H1 (cell line): ENCODE results near the gene LOC128125822.

Experiments
- CTCF ChIA-PET: fragments of 300-600 bp; sonication (Branson Sonifier 250); formaldehyde crosslinking; loops from one replicate; lab custom pipeline; 2021; ENCODE audit not compliant: partially characterized antibody; lab: Charles Lee
- POLR2A ChIA-PET: fragments of 300-600 bp; sonication (Branson Sonifier 250); formaldehyde crosslinking; loops from one replicate; lab custom pipeline; 2021; ENCODE audit warnings: inconsistent platforms; ENCODE audit not compliant: partially characterized antibody; lab: Charles Lee
- DNase-seq, 2 experiments: peaks; one replicate each; pipeline versions ENCODE4 v3.0.0 to v3.0.0-alpha.2; 2010 to 2022; ENCODE audit warnings: low spot score in 2 of 2, low read depth in 1 of 2, mixed read lengths in 1 of 2
- FAIRE-seq: peaks from 2 replicates; lab custom pipeline; 2011; peaks lifted over from hg19 to GRCh38; lab: Jason Lieb, UNC
- H2AFZ ChIP-seq: 2 replicates; pipeline ENCODE4 v1.8.1; 2012; ENCODE audit warnings: low read length, inconsistent platforms
- H2AK5ac ChIP-seq: 2 replicates; pipeline ENCODE4 v1.6.1; 2013; ENCODE audit warnings: low read depth, low read length
- H2BK120ac ChIP-seq: replicated peaks from 2 replicates; pipeline ENCODE3; 2013; ENCODE audit warnings: low read depth, low read length, inconsistent platforms
- H2BK12ac ChIP-seq: 2 replicates; pipeline ENCODE4 v1.6.1; 2013; ENCODE audit warnings: low read depth, low read length
- H2BK15ac ChIP-seq: 2 replicates; pipeline ENCODE4 v1.6.1; 2013; ENCODE audit warnings: low read length
- H2BK20ac ChIP-seq: 2 replicates; pipeline ENCODE4 v1.6.1; 2013; ENCODE audit warnings: low read length
- H2BK5ac ChIP-seq: 2 replicates; pipeline ENCODE4 v1.6.1; 2013; ENCODE audit warnings: low read depth, low read length
- H3K14ac ChIP-seq: 2 replicates; pipeline ENCODE4 v1.6.1; 2013; ENCODE audit warnings: inconsistent platforms; ENCODE audit not compliant: insufficient read length
- H3K18ac ChIP-seq: 2 replicates; pipeline ENCODE4 v1.6.1; 2013; ENCODE audit warnings: low read length; ENCODE audit errors: extremely low read depth
- H3K23ac ChIP-seq: 2 replicates; pipeline ENCODE4 v1.6.1; 2013; ENCODE audit warnings: inconsistent platforms; ENCODE audit not compliant: insufficient read length
- H3K23me2 ChIP-seq: 2 replicates; pipeline ENCODE4 v1.6.1; 2013; ENCODE audit warnings: low read depth, low read length
- H3K27ac ChIP-seq: 2 replicates; pipeline ENCODE4 v1.6.1; 2011; ENCODE audit warnings: low read depth, low read length, inconsistent platforms
- H3K27me3 ChIP-seq, 4 experiments: replicated peaks in 1 of 4; 1 replicate in 1 of 4; 2 replicates in 3 of 4; pipeline versions ENCODE4 v1.6.1 to v1.8.1; 2011 to 2013; ENCODE audit warnings: low read length in 3 of 4, mild to moderate bottlenecking in 3 of 4, inconsistent platforms in 2 of 4, mixed read lengths in 2 of 4, moderate library complexity in 1 of 4; ENCODE audit not compliant: control insufficient read depth in 3 of 4, insufficient read depth in 3 of 4; ENCODE audit errors: extremely low read depth in 1 of 4
- H3K36me3 ChIP-seq, 4 experiments: 2 replicates each; pipeline versions ENCODE4 v1.6.1 to v1.8.1; 2011 to 2013; ENCODE audit warnings: mild to moderate bottlenecking in 4 of 4, low read length in 3 of 4, moderate library complexity in 2 of 4, control low read depth in 1 of 4, inconsistent platforms in 1 of 4; ENCODE audit not compliant: insufficient read depth in 4 of 4, control insufficient read depth in 2 of 4
- H3K4ac ChIP-seq: replicated peaks from 2 replicates; pipeline ENCODE3; 2013; ENCODE audit warnings: low read length, low read depth, mixed read lengths, inconsistent platforms; ENCODE audit not compliant: insufficient read length
- H3K4me1 ChIP-seq, 4 experiments: replicated peaks in 1 of 4; 1 replicate in 1 of 4; 2 replicates in 3 of 4; pipeline versions ENCODE4 v1.6.1 to v1.8.1; 2011 to 2013; ENCODE audit warnings: low read length in 3 of 4, inconsistent platforms in 2 of 4, mixed read lengths in 1 of 4; ENCODE audit not compliant: insufficient read depth in 4 of 4, control insufficient read depth in 3 of 4
- H3K4me2 ChIP-seq, 2 experiments: 2 replicates each; pipeline versions ENCODE4 v1.6.1 to v1.8.1; 2011 to 2013; ENCODE audit warnings: low read depth in 2 of 2, low read length in 2 of 2, control low read depth in 1 of 2, inconsistent platforms in 1 of 2, mild to moderate bottlenecking in 1 of 2; ENCODE audit not compliant: insufficient read depth in 1 of 2
- H3K4me3 ChIP-seq, 4 experiments: fragments of 200-600, 300-600 bp in 1 of 4; sonication (generic), shearing (Covaris generic), sonication (Bioruptor Twin) in 1 of 4; 2 replicates each; pipeline versions ENCODE4 v1.5.1 to v1.8.1; 2011 to 2016; ENCODE audit warnings: low read length in 4 of 4, low read depth in 3 of 4, control low read depth in 2 of 4, inconsistent platforms in 2 of 4, mild to moderate bottlenecking in 2 of 4, mixed read lengths in 1 of 4, moderate library complexity in 1 of 4; ENCODE audit not compliant: insufficient read depth in 2 of 4; ENCODE audit errors: extremely low read depth in 1 of 4
- H3K56ac ChIP-seq: replicated peaks from 2 replicates; pipeline ENCODE3; 2013; ENCODE audit warnings: low read depth, mild to moderate bottlenecking, mixed read lengths, low read length, inconsistent platforms; ENCODE audit not compliant: insufficient read length
- H3K79me1 ChIP-seq: 2 replicates; pipeline ENCODE4 v1.6.1; 2013; ENCODE audit warnings: low read depth, low read length, control low read depth
- H3K79me2 ChIP-seq, 2 experiments: 2 replicates each; pipeline versions ENCODE4 v1.6.1 to v1.8.1; 2012 to 2013; ENCODE audit warnings: low read length in 2 of 2, mild to moderate bottlenecking in 2 of 2, inconsistent platforms in 1 of 2; ENCODE audit not compliant: insufficient read depth in 2 of 2, control insufficient read depth in 1 of 2
- H3K9ac ChIP-seq, 4 experiments: replicated peaks in 1 of 4; 1 replicate in 1 of 4; 2 replicates in 3 of 4; pipeline versions ENCODE4 v1.6.1 to v1.8.1; 2011 to 2013; ENCODE audit warnings: low read depth in 3 of 4, low read length in 3 of 4, control low read depth in 2 of 4, mild to moderate bottlenecking in 2 of 4, moderate library complexity in 2 of 4, inconsistent platforms in 1 of 4; ENCODE audit errors: extremely low read depth in 1 of 4
- H3K9me3 ChIP-seq, 2 experiments: 2 replicates each; pipeline versions ENCODE4 v1.6.1 to v1.8.1; 2012 to 2013; ENCODE audit warnings: mild to moderate bottlenecking in 2 of 2, moderate library complexity in 2 of 2, control low read depth in 1 of 2, inconsistent platforms in 1 of 2, low read depth in 1 of 2, low read length in 1 of 2, mixed read lengths in 1 of 2; ENCODE audit not compliant: insufficient read depth in 2 of 2
- H4K20me1 ChIP-seq, 2 experiments: replicated peaks in 1 of 2; 2 replicates each; pipeline versions ENCODE3 to v1.8.1; 2011 to 2013; ENCODE audit warnings: inconsistent platforms in 2 of 2, low read length in 2 of 2, mild to moderate bottlenecking in 1 of 2; ENCODE audit not compliant: insufficient read depth in 2 of 2, control insufficient read depth in 1 of 2
- H4K5ac ChIP-seq: 2 replicates; pipeline ENCODE4 v1.6.1; 2013; ENCODE audit warnings: low read length, low read depth, mixed read lengths, inconsistent platforms; ENCODE audit not compliant: insufficient read length
- H4K8ac ChIP-seq: 2 replicates; pipeline ENCODE4 v1.8.0; 2013; ENCODE audit warnings: mild to moderate bottlenecking, moderate library complexity, low read length, inconsistent platforms; ENCODE audit not compliant: insufficient read depth; ENCODE audit errors: extremely low read depth
- H4K91ac ChIP-seq: replicated peaks from 2 replicates; pipeline ENCODE3; 2013; ENCODE audit warnings: low read length, mixed read lengths, inconsistent platforms; ENCODE audit not compliant: insufficient read length
- ATF2 ChIP-seq: IDR thresholded peaks from 2 replicates; pipeline ENCODE4 v1.6.1; 2012; ENCODE audit warnings: low read length, inconsistent platforms
- FOSL1 ChIP-seq: IDR thresholded peaks from 2 replicates; pipeline ENCODE4 v1.6.1; 2011; ENCODE audit warnings: mild to moderate bottlenecking, low read depth, low read length, moderate library complexity; ENCODE audit not compliant: insufficient read depth
- NRF1 ChIP-seq: IDR thresholded peaks from 2 replicates; pipeline ENCODE4 v1.6.1; 2011; ENCODE audit warnings: mild to moderate bottlenecking, low read depth, low read length, improper control_type of control experiment
- POU5F1 ChIP-seq: IDR thresholded peaks from 2 replicates; pipeline ENCODE4 v1.6.1; 2011; ENCODE audit warnings: low read depth, mild to moderate bottlenecking, low read length, moderate library complexity
- RXRA ChIP-seq: IDR thresholded peaks from 2 replicates; pipeline ENCODE4 v1.6.1; 2011; ENCODE audit warnings: low read depth, mild to moderate bottlenecking, low read length, moderate library complexity; ENCODE audit not compliant: insufficient read depth
- SIRT6 ChIP-seq: IDR thresholded peaks from one replicate; pipeline ENCODE4 v1.7.1; 2012; ENCODE audit warnings: low read length, inconsistent platforms
- TBP ChIP-seq: IDR thresholded peaks from 2 replicates; pipeline ENCODE4 v1.6.1; 2011; ENCODE audit warnings: low read depth, low read length, improper control_type of control experiment
- WGBS, 2 experiments: shearing (Covaris generic) in 1 of 2; methylation state at CpG; one replicate each; pipeline versions ENCODE4 v1.1.6 to v1.1.7; 2013 to 2015; ENCODE audit warnings: low lambda C conversion rate in 2 of 2, mixed read lengths in 2 of 2, inconsistent platforms in 1 of 2, low coverage in 1 of 2, missing lambda C conversion rate in 1 of 2; ENCODE audit not compliant: insufficient replicate concordance in 2 of 2, insufficient coverage in 1 of 2, insufficient read length in 1 of 2; ENCODE audit errors: extremely low coverage in 1 of 2, missing lambda C conversion rate in 1 of 2; 5-methylcytosine and 5-hydroxymethylcytosine counted together

The LOC128125822 gene

GRCh38 chr6:63609231-63609630 is 37.0 kb downstream of the LOC128125822 start:
- Histone ChIP-seq H3K27ac (no peak overlapping the region), H4K91ac (no peak overlapping the region), H2BK12ac (no peak overlapping the region), H2AFZ (no peak overlapping the region), H3K4me3 (no peak overlapping the region), H3K23ac (no peak overlapping the region), H3K56ac (no peak overlapping the region), H2AK5ac (no peak overlapping the region), H3K14ac (no peak overlapping the region), H2BK20ac (no peak overlapping the region), H3K4me2 (no peak overlapping the region), H3K4me1 (no peaks in the 10 kb centered on the region), H3K27me3 (no peaks in the 10 kb centered on the region), H2BK15ac (no peak overlapping the region), H3K4ac (no peak overlapping the region), H3K9me3 (no peaks in the 10 kb centered on the region), H2BK120ac (no peak overlapping the region), H4K5ac (no peak overlapping the region), H4K20me1 (no peaks in the 10 kb centered on the region), H3K9ac (no peak overlapping the region), H4K8ac (no peak overlapping the region), H3K79me2 (no peaks in the 10 kb centered on the region), H3K79me1 (no peaks in the 10 kb centered on the region), H3K18ac (no peak overlapping the region), H2BK5ac (no peak overlapping the region), H3K23me2 (no peaks in the 10 kb centered on the region; the same call in 1 of the 2 replicates), H3K36me3 (no peaks in the 10 kb centered on the region)
- POLR2A ChIA-PET, result no interaction called here
- 100% methylated on average over 1 of the region's 1 CpG; no CpG with 5 or more reads in 1 of the 2 experiments for WGBS, 2 experiments
- TF ChIP-seq SIRT6 (no peak), TBP (no peak), FOSL1 (no peak), ATF2 (no peak), RXRA (no peak), NRF1 (no peak), POU5F1 (no peak)
- no peak for DNase-seq
- CTCF ChIA-PET, result interaction anchor here (0.7 to 3.8 kb wide), 9 partner anchors 10 to 208 kb away, joined by 3 to 24 read pairs (median 4); no protein-coding TSS in a partner anchor
- no peak for FAIRE-seq
